ENCODE measurements around the gene GPR179. TPM values are rescaled to one million over a fixed set of nuclear protein-coding genes. Genes with fewer than 3 reads are reported as not detected.

The GPR179 gene
- total RNA-seq, 1 experiment from 2014 or later = not detected

DNA sequence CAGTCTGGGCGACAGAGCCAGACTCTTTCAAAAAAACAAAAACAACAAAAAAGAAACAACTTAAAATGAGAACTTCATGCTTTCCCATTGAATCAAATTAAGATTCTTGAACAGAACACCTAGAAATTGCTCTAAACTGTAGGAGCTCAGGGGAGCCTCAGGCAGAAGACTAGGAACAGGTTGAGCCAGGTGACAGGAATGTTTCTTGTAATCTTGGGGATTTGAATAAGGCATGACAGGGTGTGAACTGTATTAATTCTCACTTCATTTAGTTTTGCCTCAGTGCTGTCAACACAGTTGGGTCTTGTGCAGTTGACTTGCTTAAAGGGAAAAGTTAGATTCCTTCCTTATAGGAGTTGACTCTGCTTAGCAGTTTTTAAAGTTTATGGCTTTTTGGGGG, 35.7 kb upstream of the GPR179 start:
- H4K91ac ChIP-seq (ENCODE audit: insufficient read length, low read depth, low read length) = no peak overlapping the region
- no peak overlapping the region for H2AFZ ChIP-seq (ENCODE audit: low read length)
- H4K8ac ChIP-seq (replicated peaks; ENCODE audit: insufficient read length, low read depth, low read length) = no peak overlapping the region
- H3K9me3 Mint-ChIP-seq = no peaks in the 10 kb centered on the region
- DNase-seq = no peak
- H3K27me3 Mint-ChIP-seq (ENCODE audit: low read depth) = no peaks in the 10 kb centered on the region
- no peak overlapping the region for H4K5ac ChIP-seq (ENCODE audit: insufficient read length, low read depth, low read length)
- H3K4me2 ChIP-seq (ENCODE audit: insufficient read depth, insufficient read length, low read length) = no peak overlapping the region
- H3K56ac ChIP-seq (ENCODE audit: insufficient read length, low read depth, low read length) = no peak overlapping the region
- TF ChIP-seq, protein P1, sequence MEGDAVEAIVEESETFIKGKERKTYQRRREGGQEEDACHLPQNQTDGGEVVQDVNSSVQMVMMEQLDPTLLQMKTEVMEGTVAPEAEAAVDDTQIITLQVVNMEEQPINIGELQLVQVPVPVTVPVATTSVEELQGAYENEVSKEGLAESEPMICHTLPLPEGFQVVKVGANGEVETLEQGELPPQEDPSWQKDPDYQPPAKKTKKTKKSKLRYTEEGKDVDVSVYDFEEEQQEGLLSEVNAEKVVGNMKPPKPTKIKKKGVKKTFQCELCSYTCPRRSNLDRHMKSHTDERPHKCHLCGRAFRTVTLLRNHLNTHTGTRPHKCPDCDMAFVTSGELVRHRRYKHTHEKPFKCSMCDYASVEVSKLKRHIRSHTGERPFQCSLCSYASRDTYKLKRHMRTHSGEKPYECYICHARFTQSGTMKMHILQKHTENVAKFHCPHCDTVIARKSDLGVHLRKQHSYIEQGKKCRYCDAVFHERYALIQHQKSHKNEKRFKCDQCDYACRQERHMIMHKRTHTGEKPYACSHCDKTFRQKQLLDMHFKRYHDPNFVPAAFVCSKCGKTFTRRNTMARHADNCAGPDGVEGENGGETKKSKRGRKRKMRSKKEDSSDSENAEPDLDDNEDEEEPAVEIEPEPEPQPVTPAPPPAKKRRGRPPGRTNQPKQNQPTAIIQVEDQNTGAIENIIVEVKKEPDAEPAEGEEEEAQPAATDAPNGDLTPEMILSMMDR (conservative IDR thresholded peaks at IDR 0.05) = no peak
- no peaks in the 10 kb centered on the region for H4K20me1 ChIP-seq (ENCODE audit: control insufficient read depth, insufficient read depth, insufficient read length)
- no peak overlapping the region for H3K27ac Mint-ChIP-seq
- no peak overlapping the region for H2BK12ac ChIP-seq (ENCODE audit: insufficient read length, low read depth, low read length)
- no peak overlapping the region for H3K18ac ChIP-seq (ENCODE audit: insufficient read length, low read depth, low read length)
- H2BK120ac ChIP-seq (ENCODE audit: low read depth, low read length, poor library complexity, severe bottlenecking) = no peak overlapping the region
- H3K79me2 ChIP-seq (ENCODE audit: insufficient read depth, low read length) = no peaks in the 10 kb centered on the region
- H3K9ac ChIP-seq (ENCODE audit: extremely low read depth, insufficient read length, low read length) = no peak overlapping the region
- no peak overlapping the region for H2BK15ac ChIP-seq (ENCODE audit: low read depth, low read length)
- H2BK20ac ChIP-seq (ENCODE audit: low read depth, low read length, poor library complexity, severe bottlenecking) = no peak overlapping the region
- no peak overlapping the region for H3K23ac ChIP-seq (ENCODE audit: insufficient read length, low read depth, low read length)
- no peak overlapping the region for H3K14ac ChIP-seq (ENCODE audit: insufficient read depth, low read length)
- no CpG with 5 or more reads among the region's 1 CpG for WGBS (ENCODE audit: extremely low coverage, insufficient read length, low lambda C conversion rate)
- no peaks in the 10 kb centered on the region for H3K79me1 ChIP-seq (ENCODE audit: insufficient read depth, low read depth, low read length, poor library complexity, severe bottlenecking)
- no peaks in the 10 kb centered on the region for H3K9me3 ChIP-seq (ENCODE audit: control insufficient read depth, low read depth, low read length)
- H3T11ph ChIP-seq (ENCODE audit: low read length) = no peak overlapping the region
- peaks cover 18 to 52% (median 34%) of the 10 kb centered on the region in 3 experiments for H3K36me3 Mint-ChIP-seq (ENCODE audit: insufficient read depth in 1 of 3, low read depth in 3 of 3)
- H3K4ac ChIP-seq (ENCODE audit: low read depth, low read length) = no peak overlapping the region
- H3K27ac ChIP-seq (ENCODE audit: insufficient read length, low read depth, low read length) = no peak overlapping the region
- H3K23me2 ChIP-seq (ENCODE audit: insufficient read length, low read depth, low read length, poor library complexity, severe bottlenecking) = no peaks in the 10 kb centered on the region
- no peaks in the 10 kb centered on the region for H3K27me3 ChIP-seq (ENCODE audit: insufficient read depth, low read length)
- no peak overlapping the region for H2AK5ac ChIP-seq (ENCODE audit: insufficient read length, low read length)
- H3K4me3 Mint-ChIP-seq = no peak overlapping the region
- no peak overlapping the region for H2BK5ac ChIP-seq (ENCODE audit: insufficient read length, low read length)
- H3K4me1 Mint-ChIP-seq = no peaks in the 10 kb centered on the region
- no peaks in the 10 kb centered on the region for H3K4me1 ChIP-seq (ENCODE audit: insufficient read depth, low read length)
